ENCODE measurements around the gene DDO.

DNA sequence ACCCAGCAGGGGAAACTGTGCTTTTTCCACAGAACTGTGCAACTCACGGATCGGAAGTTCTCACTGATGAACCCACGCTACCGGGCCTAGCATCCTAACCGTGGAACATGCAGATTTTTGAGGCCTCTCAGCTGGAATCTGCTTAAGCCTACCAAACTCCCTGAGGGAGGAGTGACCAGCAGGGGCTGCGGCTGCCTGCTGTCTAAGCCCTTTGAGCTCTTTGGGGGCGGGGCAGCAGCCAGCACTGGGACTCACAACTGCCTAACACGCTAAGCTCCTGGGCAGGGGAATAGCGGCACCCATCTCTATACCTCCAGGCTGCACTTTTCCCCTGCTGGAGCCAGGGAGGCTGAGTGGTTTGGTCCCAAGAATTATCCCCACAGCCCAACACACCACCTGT lies 36.8 kb downstream of the DDO start:
- TF ChIP-seq EZH2 (IDR thresholded peaks at IDR 0.05; ENCODE audit: borderline replicate concordance, low read depth, low read length, poor library complexity, severe bottlenecking) (no peak), CTCF (conservative IDR thresholded peaks at IDR 0.05; ENCODE audit: low read depth, low read length) (no peak)
